GM21717 (cell line): Measurements from ENCODE around the gene CLMN.
"Not testable (repeated sequence)": the region's sequence is repeated elsewhere in the genome, so short reads cannot be mapped to it uniquely, and the experiment has no call there.

Experiments
- ATAC-seq: cut with Tn5 transposase; IDR thresholded peaks from one replicate; pipeline ENCODE4 v1.9.1; 2021; ENCODE audit warnings: mild to moderate bottlenecking, moderate library complexity; ENCODE audit not compliant: unreplicated experiment

CLMN gene

DNA sequence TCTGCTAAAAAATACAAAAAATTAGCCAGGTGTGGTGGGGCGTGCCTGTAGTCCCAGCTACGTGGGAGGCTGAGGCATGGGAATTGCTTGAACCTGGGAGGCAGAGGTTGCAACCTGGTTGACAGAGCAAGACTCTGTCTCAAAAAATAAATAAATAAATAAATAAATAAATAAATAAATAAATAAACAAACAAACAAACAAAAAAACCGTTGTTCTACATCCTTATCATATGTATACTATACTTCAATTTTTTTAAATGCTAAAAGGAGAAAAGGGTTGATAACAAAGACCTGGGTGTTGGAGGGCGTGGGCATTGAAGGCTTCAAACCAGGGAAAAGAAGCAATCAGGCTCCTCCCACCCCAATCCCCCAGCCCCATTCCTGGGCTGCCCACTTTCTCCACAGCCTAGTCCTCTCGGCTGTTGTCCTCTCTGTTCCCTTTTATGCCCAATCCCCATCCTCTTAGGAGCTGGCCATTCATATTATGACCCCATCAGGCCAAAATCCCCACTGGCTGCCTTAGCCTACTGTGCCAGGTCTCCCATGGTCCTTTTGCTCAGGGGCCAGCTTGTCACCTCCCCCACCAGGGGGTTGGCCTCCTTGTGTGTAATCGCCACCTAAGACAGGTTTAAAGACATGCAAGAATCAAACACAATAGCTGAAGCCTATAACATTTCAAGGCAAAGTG is 30.2 kb downstream of the CLMN start:
- no peak for ATAC-seq

DNA sequence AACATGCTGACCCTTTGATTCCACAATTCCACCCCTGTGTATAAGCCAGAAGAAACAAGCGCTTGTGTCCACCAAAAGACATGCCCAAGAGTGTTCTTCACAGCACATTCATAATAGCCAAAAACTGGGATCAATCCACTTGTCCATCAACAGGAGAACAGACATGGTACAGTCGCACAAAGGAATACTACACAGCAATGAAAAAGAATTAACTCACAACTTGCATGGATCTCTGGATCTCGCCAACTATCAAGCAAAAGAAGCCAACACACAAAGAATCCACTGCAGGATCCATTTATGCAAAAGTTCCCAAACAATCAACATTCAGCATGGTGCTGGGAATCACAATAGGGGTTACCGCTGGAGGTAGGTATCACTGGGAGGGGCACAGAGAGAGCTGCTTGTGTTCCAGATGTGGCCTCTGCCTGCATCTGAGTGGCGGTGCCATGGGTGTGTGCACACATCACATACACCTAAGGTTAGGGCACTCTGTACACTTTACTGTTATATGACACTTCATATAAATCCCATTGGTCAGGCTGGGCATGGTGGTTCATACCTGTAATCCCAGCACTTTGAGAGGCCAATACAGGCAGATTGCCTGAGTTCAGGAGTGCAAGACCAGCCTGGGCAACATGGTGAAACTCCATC is 30.9 kb downstream of the CLMN start:
- ATAC-seq, result no peak

DNA sequence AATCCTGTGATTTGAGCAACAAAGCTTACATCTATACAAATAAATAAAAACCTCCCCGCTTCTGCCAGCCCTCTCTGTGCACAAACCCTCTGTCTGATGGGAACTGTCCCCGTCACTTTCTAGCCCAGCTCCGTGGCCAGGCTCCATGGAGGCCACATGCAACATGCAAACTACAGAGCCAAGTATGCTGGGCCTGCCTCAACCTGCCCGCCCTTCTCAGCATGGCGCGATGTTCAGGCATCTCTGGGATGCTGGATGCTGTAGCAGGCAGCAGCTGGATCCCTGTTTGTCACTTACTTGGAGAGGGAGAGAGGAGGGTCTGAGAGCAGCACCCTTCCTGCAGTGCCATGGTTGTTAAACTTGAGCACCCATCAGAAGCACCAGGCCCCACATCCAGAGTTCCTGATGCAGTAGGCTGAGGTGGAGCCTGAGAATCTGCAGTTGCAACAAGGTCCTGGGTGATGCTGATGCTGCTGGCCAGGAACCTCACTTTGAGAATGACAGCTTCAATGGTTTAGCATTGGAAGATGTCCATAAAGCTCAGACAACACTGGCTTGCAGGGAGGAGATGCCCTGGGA is 32.4 kb downstream of the CLMN start:
- ATAC-seq, result no peak

DNA sequence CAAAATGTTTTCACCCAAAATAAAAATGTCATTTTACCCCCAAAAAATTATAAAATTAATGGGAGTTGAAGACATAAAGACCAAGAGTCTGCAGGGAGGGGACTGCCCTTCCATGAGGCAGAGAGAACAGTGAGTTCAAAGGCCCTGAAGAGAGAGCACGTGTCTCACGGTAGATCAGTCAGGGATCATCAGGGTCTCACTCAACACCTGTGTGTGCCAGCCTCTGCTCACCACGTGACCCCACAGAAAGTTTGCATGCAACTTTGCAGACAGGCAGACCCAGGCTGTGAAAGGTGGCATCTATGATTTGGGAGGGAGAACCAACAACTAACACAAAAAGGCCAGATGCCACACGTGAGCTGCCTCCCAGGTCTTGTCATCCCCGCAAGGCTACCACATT is 33.1 kb downstream of the CLMN start:
- ATAC-seq, result no peak

DNA sequence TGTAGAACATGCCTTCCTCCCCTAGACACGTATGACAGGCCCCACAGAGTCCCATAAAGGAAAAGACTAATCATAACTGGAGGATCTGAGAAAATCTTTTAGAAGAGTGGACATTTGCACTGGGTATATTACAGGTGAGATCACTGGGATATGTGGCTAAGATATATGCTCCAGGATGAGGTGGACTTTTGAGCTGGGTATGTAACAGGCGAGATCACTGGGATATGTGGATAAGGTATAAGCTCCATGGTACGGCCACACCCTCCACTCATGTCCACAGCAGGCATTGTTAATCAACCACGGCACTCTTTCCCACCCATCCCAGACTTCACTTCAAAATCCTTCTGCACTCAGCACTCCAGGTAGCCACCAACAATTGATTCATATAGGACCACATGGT is 34.1 kb downstream of the CLMN start:
- no peak for ATAC-seq

DNA sequence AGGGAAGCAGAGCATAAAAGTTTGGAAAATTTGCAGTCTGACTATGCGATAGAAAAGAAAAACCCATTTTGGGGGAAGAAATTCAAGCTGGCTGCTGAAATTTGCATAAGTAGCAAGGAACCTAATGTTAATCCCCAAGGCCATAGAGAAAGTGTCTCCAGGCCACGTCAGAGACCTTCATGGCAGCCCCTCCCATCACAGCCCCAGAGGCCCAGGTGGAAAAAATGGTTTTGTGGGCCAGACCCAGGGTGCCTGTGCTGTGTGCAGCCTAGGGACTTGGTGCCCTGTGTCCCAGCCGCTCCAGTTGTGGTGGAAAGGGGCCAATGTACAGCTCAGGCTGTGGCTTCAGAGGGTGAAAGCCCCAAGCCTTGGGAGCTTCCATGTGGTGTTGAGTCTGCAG is 35.9 kb downstream of the CLMN start:
- not testable (repeated sequence) for ATAC-seq

DNA sequence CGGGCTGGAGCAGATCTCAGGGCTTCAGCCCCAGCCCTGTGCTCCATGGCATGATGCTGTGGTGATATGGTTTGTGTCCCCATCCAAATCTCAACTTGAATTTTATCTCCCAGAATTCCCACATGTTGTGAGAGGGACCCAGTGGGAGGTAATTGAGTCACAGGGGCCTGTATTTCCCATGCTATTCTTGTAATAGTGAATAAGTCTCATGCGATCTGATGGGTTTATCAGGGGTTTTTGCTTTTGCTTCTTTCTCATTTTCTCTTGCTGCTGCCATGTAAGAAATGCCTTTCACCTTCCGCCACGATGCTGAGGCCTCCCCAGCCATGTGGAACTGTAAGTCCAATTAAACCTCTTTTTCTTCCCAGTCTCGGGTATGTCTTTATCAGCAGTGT is 36.7 kb downstream of the CLMN start:
- ATAC-seq, result not testable (repeated sequence)

DNA sequence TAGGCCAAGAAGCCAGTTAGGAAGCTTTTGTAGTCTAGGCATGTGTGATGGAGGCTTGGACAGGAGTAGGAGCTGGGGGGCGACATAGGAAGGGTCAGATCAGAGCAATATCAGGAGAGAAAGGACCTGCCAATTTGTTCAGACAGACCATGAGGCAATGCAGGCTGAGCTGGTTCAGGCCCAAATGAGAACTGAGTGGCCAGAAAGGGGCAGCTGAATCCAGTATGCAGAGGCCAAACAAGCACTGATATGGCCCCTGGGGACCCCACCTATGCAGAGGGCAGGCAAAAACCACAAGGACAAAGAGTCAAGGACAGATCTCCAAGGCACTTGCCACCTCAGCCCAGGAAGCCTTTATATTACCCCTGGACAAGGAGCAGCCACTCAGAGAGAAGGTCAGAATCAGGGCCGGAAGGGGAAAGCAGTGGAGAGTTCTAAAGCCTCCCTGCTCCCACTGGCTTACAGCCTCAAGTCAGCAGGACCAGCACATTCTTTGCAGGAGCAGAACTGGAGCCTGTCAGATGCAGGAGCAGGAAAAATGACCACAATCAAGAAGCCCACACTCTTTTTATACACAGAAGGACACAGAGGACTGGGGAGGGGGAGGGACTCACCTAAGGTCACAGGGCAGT is 37.2 kb downstream of the CLMN start:
- no peak for ATAC-seq

DNA sequence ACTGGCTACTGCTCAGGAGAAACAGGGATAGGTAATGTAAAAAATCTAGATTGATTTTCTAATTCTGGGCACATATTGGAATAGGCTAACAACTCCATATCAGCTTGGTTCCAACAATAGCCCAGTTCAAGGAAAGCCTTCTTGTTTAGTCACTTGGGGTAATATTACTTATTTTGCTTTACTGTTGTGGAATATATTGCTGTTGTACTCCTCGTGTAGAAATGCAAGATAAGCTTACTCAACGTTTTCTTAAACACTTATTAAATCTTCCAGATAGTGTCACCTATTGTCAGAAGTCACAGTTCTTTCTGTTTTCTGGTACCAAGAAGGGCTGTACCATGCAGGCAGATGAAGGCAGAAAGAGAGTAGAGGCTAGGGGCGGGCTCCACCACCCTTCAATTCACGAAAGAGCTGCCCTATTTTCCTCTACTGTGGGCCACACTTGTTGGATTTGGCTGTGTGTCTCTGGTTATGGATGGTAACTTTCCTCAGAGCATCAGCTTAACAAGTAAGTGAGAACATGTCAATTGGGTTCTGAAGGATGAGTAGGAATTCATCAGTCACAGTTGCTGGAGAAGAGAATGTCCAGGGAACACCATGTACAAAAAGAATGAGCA is 38.0 kb downstream of the CLMN start:
- ATAC-seq, result no peak

DNA sequence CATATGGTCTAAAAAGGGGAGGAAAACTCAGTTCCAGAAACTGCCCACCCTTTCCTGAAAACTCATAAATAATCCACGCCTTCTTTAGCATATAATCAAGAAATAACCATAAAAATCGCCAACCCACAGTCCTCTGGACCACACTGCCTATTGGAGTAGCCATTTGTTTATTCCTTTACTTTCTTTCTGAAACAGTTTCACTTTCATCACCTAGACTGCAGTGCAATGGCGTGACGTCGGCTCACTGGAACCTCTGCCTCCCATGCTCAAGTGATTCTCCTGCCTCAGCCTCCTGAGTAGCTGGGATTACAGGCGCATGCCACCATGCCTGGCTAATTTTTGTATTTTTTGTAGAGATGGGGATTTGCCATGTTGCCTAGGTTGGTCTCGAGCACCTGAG is 44.2 kb downstream of the CLMN start:
- no peak for ATAC-seq

DNA sequence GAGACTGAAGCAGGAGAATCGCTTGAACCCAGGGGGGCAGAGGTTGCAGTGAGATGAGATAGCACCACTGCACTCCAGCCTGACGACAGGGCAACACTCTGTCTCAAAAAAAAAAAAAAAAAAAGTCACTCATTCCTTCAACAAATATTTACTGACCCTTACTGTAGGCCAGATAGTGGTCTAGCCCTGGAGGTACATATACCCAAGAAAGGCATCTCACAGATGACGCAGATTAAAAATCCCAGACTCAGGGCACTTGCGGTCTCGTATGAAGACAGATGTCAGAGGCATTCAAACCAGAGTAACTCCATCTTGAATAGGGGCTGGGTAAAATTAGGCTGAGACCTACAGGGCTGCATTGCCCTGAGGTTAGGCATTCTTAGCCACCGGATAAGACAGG is 44.8 kb downstream of the CLMN start:
- ATAC-seq, result no peak

DNA sequence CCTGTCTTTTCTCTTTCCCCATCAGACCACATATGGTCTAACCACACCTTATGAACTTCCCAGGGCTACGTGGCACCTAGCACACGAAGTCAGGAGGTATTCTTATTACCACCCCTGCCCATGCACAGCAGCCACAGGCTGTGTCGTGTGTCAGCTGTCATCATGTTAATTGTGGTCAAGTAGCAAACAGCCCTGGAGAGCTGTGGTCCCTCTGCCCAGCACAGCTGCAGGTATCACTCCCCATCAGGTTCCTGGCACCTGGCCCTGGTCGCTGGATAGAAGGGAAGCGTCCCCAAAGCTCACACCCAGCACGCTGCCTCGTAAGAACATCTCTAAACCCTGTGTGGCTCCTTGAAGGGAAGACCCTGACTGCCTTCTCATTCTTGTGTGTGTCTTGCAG is 45.4 kb downstream of the CLMN start:
- ATAC-seq, result no peak

DNA sequence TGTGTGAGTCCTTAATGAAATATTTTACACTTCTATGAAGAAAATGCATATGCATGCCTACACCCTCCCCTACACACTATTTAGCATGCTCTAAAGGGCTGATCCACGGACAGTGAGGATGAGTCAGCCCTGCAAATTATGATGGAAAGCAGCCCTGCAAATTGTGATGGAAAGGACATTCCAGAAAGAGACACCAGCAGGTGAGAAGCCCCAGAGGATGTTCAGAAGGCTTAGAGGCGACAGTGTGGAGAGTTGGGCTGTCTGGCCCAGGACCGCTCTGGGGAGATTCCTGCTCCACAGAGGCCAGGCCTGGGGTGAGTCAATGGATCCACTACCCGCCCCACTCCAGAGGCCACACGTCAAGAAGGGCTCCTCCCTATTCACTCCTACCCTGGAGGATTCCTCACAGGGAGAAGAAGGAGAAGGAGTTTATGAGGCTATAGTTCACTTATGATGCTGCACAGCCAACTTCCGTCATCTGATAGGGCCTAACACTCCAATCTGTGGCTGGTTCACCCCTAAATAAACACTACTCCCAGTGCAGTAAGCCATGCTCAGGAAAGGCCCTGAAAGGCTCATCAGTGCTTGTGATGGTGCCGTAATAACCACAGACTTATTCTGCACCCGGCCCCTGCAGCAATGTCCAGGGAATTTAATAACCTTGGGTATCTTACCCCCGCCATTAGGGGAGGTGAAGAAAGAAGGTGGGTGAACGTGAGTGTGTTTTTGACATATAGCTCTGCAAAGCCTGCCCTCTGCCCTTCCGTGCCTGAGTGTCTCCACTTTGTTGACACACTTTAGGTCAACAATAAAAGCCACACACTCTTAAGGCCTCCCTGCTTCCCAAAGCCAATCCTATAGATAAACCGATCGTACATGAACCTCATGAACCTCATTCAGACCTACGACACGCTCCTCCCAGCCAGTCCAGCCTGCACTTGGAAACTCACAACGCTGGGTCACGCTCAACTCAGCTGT is 46.4 kb downstream of the CLMN start:
- no peak for ATAC-seq

DNA sequence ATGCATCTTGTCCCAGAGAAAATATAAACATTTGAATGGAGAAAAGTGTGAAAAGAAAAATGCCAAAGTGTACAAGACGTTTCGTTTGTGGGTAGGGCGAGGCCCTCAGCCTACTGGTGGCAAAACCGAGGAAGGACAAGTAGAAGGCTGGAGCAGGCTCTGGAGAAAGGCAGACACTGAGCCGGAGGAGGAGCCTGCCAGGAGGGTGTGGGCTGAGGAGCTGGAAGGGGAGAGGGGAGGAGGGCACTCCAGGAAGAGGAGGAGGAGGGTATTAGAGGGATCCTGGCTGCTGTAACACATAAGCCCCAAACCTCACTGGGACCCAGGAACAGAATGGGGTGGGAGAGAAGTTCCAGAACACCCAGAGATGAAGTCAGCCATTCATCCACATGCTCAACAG is 47.7 kb downstream of the CLMN start:
- ATAC-seq, result no peak

DNA sequence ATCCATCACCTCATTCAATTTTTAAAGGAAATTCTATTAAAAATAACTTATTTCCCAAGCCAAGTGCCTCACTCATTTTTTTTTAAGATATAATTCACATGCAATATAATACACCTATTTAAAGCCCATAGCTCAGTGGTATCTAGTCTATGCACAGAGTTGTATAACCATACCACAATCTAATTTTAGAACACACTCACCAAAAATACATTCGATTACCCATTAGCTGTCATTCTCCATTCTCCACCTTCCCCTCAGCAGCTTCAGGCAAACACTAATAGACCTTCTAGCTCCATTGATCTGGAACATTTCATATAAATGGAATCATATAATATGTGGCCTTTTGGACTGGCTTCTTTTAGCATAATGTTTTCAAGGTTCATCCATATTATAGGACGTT is 49.5 kb downstream of the CLMN start:
- ATAC-seq, result no peak

DNA sequence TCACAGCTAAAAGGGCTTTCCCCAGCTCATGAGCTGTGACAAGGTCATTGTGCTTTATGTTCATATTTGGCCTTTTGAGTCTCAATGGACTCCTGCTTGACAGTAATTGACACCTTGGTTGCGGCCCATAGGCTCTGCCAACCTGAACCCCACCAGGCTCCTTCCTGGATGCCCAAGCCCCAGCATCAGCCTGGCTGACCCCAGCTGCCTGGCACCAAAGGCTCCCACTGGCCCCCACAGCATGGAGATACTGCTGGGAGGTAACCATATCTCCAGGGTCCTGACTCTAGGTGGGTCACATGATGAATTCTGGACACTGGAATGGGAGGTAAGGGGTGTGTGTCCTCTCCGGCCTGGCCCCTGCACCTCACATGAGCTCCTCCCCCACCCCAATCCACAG is 50.2 kb downstream of the CLMN start:
- no peak for ATAC-seq

DNA sequence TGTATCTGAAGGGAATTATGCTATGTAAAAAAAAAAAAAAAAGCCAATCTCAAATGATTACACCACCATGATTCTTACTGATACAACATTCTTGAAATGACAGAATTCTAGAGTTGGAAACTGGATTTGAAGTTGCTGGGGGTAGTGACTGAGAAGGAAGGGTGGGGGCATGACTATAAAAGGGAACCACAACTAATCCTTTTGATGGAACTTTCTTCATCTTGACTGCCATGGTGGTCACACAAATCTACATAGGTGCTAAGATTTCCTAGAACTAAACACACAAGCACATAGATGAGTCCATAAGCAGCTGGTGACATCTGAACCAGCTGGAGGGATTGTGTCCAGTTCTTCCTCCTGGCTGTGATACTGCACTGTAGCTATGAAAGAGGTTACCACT is 51.4 kb downstream of the CLMN start:
- no peak for ATAC-seq

DNA sequence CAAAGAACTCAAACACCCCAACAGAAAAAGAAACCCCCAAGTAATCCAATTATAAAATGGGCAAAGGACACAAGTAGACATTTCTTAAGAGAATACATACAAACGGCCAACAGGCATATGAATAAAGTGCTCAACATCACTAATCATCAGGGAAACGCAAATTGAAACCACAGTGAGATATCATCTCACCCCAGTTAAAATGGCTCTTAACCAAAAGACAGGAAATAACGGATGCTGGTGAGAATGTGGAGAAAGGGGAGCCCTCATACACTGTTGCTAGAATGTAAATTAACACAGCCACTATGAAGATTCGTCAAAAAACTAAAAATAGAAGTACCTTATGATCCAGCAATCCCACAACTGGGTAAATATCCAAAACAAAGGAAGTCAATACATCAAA is 52.4 kb downstream of the CLMN start:
- ATAC-seq, result no peak

DNA sequence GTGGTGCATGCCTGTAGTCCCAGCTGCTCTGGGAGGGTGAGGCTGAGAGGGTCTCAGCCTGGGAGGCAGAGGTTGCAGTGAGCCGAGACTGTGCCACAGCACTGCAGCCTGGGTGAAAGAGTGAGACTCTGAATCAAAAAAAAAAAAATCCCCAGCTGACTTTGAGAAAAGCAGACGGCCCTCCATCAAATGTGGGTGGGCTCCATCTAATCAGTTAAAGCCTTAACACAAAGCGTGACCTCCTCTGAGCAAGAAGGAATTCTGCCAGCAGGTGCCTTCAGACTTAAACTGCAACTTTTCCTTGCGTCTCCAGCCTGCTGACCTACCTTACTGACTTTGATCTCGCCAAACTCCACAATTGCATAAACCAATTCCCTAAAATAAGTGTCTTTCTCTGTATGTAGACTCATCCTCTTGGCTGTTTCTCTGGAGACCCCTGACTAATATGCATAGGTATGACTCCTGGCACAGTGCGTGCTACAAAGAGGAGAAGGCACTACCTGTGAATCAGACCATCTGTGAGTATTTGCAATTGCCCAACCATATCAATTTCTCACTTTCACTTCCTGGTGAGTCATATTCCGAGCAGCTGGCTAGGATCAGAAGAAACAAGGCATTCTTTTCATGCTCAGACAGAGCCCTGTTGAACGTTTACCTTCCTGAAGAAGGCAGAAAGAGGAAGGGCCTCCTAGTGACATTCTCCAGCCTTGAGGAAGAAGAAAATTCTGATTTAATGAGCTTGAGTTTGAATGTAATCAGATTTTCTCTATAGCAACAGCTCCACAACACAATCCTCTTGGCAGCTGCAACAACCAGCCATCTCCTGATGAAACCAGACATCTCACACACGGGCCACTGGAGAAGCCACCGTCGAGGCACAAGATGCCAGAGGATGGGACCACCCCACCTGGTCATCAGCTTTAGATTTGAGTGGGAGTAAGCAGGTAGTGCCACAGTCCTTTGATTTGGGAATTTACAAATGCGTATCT is 54.3 kb downstream of the CLMN start:
- peak; percentile 92 for ATAC-seq
